ENCODE measurements around the gene PRKN. TPM values are rescaled to one million over a fixed set of nuclear protein-coding genes. Genes with fewer than 3 reads are reported as not detected.
"Not testable (repeated sequence)": the region's sequence is repeated elsewhere in the genome, so short reads cannot be mapped to it uniquely, and the experiment has no call there.

PRKN gene
- total RNA-seq, 1 donor from 2014 or later: 7.9 TPM

DNA sequence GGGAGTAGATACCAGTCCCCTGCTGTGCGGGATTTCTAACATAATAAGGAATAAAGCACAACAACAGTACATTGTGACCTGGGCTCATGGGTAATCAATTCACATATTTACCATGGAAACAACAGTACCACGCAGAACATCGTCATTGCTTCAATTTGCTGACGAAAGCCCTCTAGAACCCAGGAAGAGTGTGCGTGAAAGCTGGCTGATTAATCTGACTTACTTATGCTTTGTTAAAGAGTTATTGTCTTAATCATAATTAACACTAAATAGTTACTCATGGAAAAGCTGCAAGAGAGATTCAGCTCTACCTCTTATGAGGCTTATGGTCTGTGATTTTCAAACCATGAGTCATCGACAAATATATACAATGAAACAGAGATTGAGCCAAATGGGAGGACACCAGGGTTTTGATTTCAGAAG lies 809.4 kb downstream of the PRKN start:
- DNase-seq (ENCODE audit: low spot score): no peak

DNA sequence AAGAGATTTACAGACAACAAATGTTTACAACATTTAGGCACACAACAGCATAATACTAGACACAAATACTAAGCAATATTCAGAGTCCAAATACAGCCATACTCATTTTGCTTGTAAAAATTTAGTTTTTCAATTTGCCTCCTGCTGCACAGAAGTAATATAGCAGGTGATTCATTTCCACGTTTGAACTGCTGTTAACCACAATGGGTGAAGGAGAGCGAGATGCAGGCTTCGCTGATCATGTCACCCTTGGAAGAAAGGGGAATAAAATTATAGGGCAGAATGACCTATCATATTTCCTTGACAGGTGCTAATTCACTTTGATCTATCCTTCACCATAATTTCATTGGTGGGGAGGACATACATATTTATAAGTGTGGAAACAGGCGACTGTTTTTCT lies 809.9 kb downstream of the PRKN start:
- no peak for DNase-seq (ENCODE audit: low spot score)

DNA sequence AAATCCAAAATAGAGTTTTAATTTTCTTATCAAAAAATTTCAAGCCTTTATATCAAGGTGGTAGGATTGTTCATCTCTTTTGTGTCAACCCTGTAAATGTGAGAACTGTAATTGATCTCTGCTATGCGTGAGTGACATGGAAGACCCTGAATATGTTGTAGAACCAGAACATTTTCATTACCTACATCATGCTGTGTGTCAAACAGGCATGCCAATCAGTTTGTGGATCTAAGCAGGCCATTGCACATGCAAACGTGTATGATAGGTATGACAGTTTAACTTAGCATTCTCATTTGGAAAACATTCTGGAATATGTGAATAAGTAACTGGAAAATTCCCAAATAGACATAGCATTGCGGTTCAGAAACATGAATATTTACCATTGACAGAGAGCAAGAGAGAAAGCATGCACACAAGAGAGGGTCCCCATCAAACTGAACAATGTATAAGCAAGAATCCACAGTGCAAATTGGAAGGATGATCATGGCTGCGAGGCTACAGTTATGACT lies 812.1 kb downstream of the PRKN start:
- no peak for DNase-seq (ENCODE audit: low spot score)

DNA sequence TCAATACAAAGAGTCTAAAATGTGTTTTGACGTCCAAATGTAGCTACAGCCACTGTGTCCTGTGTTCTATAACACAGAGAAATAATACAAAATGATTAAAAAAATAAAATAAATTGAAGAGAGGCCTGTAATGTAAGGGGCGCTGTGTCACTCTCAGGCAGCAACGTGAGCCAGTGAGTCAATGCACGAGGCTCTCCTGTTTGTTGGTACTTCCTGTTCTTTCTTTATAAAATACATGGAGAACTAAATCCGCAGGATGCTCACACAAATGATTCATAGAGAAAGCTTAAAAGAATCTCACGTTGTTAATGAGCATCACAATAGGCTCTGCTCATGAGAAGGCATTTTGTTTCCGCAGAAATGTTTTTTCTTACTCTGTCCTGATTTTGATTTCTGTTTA lies 818.7 kb downstream of the PRKN start:
- DNase-seq (ENCODE audit: low spot score): no peak

DNA sequence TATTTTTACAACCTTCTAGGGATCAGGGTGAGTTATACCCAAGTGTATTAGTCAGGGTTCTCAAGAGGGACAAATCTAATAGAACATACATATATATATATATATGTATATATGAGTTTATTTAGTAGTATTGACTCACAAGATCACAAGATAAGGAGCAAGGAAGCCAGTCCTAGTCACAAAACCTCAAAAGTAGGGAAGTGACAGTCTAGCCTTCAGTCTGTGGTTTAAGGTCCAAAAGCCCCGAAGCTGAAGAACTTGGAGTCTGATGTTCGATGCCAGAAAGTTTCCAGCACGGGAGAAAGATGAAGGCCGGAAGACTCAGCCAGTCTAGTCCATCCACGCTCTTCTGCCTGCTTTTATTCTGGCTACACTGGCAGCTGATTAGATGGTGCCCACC lies 821.0 kb downstream of the PRKN start:
- no peak for DNase-seq (ENCODE audit: low spot score)

DNA sequence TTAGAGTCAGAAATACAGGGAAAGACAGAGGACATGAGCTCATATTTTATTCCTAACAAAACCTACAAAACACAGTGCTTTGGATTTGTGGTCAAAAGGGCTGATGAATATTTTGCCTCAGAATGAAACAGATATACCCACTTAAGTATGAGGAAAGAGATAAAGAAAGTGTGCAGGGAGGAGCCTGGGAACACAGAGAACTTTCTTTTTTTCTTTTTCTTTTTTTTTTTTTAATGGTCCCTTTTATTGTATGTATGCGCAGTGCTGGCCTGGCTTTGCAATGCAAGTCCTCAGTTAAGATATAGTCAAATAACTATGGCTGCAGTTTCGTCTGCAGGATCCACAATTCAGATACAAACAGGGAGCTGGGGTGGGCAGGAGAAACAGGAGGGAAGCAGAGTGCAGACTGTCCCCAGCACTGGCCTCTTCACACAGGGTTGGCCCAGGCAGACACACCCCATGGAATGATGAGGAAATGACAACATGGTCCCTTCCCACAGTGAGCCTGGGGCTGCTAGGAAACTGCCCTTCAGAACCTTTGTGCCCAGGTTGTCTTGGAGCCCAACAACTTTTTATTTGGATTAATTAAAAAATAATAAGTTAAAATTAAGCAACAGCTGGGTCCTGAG lies 823.9 kb downstream of the PRKN start:
- DNase-seq (ENCODE audit: low spot score): no peak

DNA sequence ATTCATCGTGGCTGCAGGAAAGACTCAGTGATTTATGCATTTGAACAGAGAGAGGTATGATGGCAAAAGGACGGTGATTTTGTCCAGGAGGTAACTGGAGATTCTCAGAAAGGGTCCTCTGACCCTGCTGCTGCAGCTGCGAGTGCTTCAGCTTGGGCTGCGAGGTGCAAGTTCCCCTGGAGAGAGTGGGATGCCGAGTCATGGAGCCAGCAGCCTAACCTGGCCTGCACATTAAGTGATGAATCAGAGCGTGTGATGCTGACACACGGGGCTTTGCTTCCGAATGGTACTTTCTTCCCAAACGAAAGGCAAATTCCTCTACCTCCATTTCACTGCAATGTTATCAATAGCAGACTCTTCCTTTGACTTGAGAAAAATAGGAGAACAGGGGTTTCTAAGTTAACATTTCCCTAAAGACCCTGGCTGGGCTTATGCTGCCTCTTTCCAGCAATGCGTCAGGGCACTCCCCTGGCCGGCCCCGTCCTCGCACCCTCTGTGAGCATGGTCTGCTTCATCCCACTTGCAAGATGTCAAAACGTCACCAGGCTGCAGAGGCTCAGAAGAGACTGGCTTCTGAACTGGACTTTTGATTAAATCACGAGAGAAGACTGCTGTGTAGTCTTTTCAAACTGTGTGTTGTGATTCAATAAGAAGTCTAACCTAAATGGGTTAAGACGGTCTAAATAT lies 825.7 kb downstream of the PRKN start:
- DNase-seq (ENCODE audit: low spot score): no peak

DNA sequence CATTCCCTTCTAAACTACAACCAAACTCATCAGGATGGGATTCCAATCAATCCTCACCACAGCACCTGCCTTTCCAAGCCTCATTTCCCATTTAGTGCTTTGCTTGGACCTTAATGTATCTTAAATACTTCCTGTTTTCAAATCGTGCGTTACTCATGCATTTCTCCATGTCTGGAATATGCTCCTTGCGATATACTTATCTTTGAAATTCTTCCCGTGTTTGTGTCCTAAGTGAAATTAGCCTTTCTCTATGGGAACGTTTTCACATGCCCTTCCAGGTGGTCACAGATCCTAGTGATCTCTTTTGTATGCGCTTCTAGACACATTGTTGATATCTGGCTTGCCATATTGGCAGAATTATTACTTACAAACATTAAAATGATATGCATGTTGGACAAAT lies 833.1 kb downstream of the PRKN start:
- no peak for DNase-seq (ENCODE audit: low spot score)

DNA sequence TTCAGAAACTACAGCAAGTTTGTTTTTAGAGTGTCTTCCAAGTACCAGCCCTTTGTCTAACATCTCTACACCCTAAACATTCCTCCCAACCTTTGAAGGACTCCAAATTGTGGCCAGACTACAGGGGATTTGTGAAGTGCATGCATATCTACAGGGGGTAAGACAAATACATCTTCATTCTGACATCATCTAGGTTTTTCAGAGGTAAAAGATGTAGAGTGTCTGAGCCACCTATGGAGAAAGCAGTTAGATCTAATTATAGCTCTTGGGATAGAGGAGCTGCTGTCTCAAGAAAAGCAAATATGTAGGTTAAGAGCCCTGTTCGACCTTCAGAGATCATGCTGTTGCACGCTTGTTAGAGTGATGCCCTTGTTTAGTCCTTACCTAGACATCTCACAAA lies 836.0 kb downstream of the PRKN start:
- no peak for DNase-seq (ENCODE audit: low spot score)

DNA sequence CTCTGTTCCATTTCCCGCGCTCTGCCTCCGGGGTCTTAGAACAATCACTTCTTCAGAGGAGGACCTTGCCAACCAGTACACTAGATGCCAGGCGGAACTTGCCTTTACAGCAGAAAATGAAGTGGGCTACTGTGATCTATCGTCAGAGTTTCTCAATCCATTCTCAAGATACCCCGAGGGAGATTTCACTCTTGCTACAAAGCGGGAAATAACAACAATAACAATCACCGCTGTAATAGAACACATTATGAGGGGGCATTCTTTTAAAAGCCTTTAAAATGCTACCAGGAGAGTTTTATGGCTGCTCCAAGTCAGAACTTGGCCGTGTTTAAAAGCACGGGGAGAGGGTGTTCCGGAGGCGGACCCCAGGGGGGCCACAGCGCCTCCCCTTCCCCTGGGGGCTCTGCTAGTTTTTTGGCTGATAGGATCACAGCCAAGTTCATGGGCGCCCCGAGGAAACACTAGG lies 836.7 kb downstream of the PRKN start:
- DNase-seq (ENCODE audit: low spot score): peak; percentile 32

DNA sequence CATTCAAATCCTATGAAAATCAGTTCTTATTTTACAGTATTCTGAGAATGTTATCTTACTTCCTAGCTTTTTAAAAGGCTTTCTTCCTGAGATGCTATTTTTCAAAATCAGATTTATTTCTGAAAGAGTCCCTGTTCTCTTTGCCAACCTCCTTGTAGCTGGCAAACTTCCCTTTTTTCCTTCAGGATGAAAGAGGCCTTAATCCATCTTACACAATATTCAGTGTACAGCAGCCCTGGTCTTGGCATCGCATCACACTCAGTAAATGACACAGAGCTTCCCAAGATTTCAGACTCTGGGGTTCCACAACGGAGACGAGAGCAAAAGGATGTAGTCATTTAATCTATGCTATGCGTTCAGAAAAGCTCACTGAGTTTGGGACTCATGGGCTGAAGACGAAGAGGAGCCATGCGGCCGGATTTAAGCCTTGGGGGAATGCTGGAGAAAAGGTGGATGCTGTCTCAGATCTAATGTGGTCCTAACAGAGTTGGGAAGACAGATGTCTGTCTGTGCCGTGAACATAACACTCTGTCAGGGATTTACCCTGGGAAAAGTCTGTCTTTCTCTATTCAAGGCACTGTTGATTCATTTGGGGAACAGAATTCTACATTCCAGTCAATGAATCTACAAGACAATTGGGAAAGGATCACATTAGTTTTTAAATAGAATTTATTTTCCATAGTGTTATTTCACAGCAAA lies 837.3 kb downstream of the PRKN start:
- DNase-seq (ENCODE audit: low spot score): peak; percentile 96

DNA sequence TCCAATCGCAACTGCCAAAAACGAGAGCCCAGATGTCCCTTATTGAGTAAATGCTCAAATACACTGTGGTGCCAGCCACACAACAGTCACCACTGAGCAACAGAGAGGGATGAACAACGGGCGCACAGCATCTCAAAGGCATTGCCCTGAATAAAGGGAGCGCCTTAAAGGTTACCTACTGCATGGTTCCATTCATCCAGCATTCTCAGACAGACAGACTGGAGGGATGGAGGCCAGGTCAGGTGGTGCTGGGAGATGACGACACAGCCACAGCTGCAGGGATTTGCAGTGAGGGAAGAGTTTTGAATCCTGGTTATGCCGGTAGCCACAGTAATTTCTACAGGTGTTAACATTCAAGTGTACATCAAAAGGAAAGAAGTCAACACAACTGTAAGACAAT lies 838.2 kb downstream of the PRKN start:
- DNase-seq (ENCODE audit: low spot score): peak; percentile 14

DNA sequence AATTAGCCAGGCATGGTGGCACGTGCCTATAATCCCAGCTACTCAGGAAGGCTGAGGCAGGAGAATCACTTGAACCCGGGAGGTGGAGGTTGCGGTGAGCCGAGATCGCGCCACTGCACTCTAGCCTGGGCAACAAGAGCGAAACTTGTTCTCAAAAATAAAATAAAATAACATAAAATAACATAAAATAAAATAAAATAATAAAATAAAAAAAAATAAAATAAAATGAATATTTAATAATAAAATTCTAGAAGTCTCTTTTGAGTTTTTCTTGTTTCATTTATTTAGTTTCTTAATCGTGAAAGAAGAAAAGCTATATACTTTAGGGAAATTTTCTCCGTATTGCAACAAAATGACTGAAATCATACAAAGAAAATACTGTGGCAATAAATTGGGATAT lies 841.0 kb downstream of the PRKN start:
- not testable (repeated sequence) for DNase-seq (ENCODE audit: low spot score)

DNA sequence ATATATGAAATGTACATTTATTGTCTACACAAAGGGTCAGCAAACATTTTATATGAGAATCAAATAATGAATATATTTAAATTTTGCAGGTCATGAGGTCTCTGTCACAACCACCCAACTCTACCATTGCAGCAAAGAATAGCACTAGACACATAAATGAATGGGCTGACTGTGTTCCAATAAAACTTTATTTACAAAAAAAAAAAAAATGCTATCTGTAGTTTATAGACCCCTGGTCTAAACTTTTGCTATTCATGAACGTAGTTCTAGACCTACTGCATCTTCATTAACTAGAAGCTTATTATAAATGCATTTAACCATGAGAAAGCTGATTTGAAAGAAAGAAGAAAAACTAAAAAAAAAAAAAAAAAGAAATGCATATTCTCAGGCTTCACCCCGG lies 842.8 kb downstream of the PRKN start:
- no peak for DNase-seq (ENCODE audit: low spot score)

DNA sequence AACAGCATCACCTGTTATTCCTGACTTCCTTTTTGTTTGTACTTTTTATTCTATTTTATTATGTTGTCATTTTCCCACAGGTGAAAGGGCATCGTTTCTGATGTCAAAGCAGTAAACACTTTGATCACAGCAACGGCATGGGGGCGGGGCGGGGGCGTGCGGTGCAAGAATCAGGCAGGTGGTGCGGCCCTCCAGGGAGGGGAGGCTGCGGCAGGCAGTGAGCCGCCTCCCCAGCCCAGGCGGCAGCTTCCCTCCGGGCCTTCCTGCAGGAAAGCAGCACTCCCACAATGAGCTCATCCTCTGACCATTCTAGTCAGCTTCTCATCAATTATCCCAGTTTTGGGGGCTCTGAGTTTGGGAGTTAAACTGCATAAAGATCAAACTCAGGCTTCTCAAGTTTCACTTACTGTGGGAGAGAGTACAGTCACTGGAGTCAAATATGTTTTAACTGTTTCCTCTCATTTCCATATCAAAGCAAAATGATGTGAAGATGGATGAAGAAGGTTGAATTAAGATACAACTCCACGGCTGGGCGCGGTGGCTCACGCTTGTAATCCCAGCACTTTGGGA lies 845.3 kb downstream of the PRKN start:
- DNase-seq (ENCODE audit: low spot score): no peak

DNA sequence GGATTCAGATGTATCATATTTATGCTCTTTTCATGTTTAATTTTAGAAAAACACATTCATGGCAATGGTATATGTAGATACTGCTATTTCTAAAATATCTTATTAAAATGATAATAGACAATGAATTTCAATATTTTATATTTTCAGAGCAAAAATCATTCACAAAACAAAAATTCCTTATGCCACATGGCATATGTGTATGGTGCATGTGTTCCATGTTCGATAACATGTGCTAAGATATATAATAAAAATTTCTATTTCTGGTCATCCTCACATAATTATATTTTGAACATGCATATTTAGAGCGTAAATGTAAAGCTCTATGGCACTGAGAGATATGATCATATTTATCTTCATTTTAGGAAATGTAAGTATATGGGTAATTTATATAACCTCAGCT lies 847.5 kb downstream of the PRKN start:
- DNase-seq (ENCODE audit: low spot score): no peak

DNA sequence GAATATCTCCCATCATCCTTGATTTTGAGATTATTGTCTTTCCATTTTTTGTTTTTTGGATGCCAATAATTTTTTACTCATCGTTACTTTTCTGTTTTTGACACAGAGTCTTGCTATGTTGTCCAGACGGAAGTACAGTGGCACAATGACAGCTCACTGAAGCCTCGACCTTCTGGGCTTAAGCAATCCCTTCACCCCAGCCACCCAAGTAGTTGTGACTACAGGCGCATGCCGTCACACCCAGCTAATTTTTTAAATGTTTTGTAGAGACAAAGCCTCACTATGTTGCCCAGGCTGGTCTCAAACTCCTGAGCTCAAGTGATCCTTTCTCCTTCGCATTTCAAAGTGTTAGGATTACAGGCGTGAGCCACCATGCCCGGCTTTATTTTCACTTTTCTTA lies 851.3 kb downstream of the PRKN start:
- DNase-seq (ENCODE audit: low spot score): no peak

DNA sequence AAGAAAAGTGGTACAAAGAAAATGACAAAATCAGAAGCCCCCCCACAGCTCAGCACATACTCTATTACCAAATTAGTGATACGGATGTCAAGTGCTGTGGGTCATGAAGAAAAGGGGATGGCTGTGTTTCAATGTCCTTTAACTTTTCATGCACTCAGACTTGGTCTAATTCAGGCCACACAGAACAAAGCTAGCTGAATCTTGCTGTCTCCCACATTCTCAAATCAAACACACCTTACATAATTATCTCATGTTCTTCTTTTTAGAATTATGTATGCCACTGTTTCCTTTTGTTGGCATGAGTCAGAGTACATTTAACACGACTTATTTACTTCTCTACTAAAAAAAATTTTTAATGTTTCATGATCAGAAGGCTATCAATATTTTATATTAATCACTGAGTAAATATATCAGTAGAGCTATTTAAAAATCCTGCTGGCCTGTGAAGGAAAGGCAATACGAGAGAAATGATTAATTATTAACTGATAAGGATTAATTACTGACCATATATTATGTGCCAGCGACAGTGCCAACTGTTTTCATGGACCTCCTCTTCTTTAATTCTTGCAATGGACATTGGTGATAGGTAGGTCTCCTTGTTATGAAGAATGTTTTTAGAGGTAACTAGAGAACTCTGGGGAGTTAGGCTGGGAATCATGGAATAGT lies 857.2 kb downstream of the PRKN start:
- no peak for DNase-seq (ENCODE audit: low spot score)

DNA sequence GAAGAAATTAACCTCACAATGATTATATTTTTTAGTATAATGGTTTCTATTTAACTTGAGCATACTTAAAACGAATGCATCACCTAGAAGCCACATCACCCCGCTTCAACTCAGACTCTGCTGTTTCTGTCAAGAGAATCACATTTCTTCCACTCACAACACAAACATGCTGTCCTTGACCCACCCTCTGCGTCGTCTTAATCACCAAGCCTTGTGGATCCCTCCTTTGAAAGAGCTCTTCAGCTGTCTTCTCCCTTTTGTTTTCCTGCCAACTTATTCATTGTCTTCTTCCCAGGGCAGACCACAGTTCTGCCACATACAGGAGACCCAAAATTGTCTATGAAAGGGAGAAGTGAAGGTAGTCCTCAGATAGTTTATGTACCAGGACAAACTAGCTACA lies 858.1 kb downstream of the PRKN start:
- no peak for DNase-seq (ENCODE audit: low spot score)

DNA sequence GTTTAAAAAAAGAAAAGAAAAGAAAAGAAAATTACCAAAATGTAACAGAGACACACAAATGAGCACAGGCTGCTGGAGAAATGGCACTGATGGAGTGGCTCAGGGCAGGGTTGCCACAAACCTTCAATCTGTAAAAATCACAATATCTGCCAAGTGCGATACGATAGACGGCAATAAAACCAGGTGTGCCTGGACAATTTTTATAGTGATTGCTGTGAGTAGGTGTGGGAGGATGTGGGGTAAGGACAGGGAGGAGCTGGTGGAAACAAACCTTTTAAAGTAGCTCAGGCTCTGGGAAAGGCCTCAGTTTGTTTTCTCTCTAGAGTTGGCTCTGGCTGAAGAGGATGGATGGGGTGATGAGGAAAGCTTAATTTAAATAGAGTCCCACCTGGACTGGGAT lies 861.0 kb downstream of the PRKN start:
- no peak for DNase-seq (ENCODE audit: low spot score)

DNA sequence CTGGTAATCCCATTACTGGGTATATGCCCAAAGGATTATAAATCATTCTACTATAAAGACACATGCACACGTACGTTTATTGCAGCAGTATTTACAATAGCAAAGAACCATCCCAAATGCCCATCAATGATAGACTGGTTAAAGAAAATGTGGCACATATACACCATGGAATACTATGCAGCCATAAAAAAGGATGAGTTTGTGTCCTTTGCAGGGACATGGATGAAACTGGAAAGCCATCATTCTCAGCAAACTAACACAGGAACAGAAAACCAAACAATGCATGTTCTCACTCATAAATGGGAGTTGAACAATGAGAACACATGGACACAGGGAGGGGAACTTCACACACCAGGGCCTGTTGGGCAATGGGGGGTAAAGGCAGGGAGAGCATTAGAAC lies 866.5 kb downstream of the PRKN start:
- DNase-seq (ENCODE audit: low spot score): not testable (repeated sequence)

DNA sequence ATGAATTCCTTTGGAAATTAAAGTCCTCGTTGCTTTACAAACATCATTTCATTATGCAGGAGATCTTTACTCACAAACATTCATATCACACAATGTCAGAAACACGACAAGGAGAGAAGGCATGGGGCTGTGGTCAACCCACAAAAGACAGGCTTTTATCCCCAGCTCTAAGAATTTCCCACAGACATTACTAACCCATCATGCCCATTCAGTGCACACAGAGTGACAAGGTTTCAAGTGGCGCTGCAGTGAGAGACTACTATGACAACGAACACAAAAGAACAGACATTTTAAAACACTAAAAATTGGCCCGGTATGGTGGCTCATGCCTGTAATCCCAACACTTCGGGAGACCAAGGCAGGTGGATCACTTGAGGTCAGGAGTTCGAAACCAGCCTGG lies 873.9 kb downstream of the PRKN start:
- no peak for DNase-seq (ENCODE audit: low spot score)
